CD4-positive, alpha-beta T cell treated with Interleukin-15 for 1 hour (primary cell): Measurements from ENCODE around the gene MKNK1.

Experiments
- DNase-seq: peaks from one replicate; pipeline ENCODE4 v3.0.0-alpha.2; 2020

MKNK1 gene

GRCh38 chr1:46520063-46520911, 83.8 kb downstream of the MKNK1 start:
- DNase-seq, result no peak

GRCh38 chr1:46519209-46519608, 84.9 kb downstream of the MKNK1 start:
- no peak for DNase-seq

DNA sequence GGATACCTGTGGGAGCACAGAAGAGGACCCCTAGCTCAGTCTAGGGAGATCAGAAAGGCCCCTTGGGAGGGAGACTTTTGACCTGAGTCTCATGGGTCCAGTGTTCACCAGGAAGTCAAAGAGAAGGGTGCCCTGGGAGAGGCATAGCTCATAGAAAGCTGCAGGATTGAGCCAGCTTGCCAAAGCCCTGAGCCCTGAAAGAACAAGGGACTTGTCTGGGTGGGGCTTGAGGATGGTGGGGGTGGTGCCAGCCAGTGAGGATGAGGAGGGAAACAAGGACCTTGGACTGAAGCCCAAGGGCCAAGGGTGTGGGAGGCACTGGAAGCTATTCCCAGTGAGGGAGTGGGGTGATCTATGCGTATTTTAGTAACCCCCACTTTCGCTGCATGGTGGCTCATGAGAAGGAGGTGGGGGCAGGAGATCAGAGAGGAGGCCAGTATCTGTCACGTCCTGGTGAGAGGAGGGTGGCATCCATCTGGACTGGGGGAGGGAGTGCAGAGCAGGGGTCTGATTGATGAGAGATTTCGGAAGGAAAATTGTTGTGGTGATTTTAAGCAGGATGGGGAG, 86.1 kb downstream of the MKNK1 start:
- no peak for DNase-seq

DNA sequence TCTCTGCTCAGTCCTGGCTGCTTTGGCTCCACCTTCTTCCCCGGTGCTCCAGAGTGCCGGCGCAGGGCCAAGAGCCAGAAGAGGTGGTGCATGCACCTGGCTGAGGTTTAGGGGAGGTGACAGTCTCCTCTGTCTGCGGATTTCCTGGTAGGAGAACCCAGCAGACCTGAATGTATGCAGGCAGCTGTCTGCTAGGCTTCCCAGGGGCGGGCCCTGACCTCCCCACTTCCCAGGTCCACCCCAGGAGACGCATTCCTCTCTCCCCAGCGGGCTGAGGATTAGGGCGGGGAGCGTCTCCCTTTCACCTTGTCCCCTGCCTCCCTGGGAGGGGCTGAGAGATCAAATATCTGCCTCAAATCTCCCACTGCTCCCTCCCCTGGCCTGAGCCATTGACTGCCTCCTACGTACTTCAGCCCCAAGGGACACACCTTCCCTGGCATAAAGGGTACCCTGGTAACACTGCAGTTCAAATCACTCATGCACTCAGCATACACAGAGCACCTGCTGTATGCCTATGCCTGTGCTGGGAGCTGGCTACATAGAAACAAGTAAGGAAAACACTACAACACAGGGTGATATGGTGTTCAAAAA, 87.0 kb downstream of the MKNK1 start:
- DNase-seq, result no peak

- DNase-seq, result no peak
Measured at GRCh38 chr1:46516200-46516950, 87.7 kb downstream of the MKNK1 start.

- no peak for DNase-seq
Measured at GRCh38 chr1:46515576-46515975, 88.5 kb downstream of the MKNK1 start.

DNA sequence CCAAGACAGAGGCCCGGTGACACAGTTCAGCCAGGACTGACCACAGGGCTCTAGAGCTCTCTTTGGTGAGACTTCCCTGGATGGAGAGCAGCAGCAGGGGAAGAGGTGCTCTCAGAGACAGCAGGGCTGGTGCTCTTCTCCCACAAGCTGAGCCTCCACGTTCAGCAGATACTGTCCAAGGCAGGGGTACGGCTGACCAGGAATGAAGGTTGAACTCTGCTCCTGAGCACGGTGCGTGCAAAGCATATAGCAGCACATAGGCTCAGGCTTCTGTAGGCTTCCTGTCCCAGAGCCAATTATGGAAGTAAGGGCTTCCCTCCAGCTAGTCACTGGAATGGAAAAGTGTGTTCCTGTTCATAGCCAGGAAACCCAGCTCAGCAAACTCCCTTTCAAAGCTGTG, 90.5 kb downstream of the MKNK1 start:
- DNase-seq, result no peak

- no peak for DNase-seq
Measured at GRCh38 chr1:46512792-46513190, 91.3 kb downstream of the MKNK1 start.

- no peak for DNase-seq
Measured at GRCh38 chr1:46512135-46512791, 91.8 kb downstream of the MKNK1 start.

DNA sequence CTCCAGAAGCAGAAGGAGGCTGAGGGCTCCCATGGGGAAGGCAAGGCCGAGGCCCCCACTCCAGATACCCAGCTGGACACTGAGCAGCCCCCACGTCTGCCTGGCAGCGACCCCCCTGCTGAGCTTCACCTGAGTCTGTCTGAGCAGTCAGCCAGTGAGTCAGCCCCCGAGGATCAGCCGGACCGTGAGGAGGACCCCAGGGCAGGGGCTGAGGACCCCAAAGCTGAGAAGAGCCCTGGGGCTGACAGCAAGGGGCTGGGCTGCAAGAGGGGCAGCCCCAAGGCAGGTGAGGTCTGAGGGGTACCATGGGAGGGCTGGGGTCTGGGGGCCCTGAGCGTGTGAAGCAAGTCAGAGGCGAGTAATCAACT, 93.1 kb downstream of the MKNK1 start:
- DNase-seq, result no peak

DNA sequence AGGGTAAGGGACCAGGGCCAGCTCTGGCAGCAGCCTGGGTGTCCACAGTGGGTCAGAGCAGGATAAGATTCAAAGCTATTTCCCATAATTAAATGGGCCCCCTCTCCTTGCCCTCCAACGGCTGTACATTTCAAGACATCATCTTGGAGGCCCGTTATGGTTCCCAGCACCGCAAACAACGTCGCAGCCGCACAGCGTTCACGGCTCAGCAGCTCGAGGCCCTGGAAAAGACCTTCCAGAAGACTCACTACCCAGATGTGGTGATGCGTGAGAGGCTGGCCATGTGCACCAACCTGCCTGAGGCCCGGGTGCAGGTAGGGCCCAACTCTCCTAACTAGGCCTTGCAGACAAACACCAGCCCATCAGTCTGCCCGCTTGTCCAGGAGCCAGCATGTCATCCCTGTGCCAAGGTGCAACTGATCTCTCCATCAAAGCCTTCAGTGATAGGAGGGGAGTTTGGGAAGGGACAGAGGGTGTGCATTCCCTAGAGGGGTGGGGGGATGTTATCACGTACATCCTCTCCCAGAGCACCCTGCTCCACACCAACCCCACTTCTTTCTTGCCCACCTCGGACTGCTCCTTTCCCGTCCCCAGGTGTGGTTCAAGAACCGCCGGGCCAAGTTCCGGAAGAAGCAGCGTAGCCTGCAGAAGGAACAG, 93.6 kb downstream of the MKNK1 start:
- no peak for DNase-seq

DNA sequence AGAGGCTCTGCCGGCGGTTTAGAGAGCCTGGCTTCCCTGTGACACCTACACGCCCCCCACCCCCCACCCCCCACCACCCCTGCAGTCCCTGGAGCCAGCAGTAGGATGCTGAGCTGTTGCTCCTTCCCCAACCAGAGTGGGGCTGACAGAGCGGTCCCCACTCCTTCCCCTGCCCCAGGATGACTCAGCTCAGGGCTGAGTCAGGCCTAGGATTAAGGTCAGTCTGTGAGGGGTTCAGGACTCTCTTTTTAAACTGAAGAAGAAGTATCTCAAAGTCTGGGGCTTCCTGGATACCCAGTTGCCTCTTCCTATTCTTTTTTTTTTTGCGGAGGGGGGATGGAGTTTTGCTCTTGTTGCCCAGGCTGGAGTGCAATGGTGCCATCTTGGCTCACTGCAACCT, 95.3 kb downstream of the MKNK1 start:
- no peak for DNase-seq
